ENCODE measurements around the gene OLFML1.

DNA sequence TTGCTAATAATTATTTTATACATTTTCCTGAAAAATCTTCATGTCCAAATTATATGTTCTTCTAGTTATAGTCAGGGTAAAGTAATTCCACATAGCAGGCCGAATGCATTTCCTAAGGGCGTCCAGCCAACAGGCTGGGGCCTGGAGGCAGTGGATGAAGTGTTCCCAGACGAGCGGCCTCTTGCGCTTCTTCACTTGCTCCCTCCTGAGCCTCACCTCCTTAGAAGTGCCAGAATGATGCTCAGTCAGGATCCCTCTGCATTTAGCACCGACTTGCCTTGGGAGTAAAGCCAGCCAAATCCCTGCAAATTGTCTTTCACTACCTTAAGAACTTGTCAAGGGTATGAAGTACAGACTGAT lies 1.5 kb downstream of the OLFML1 start:
- TF ChIP-seq, protein P1, sequence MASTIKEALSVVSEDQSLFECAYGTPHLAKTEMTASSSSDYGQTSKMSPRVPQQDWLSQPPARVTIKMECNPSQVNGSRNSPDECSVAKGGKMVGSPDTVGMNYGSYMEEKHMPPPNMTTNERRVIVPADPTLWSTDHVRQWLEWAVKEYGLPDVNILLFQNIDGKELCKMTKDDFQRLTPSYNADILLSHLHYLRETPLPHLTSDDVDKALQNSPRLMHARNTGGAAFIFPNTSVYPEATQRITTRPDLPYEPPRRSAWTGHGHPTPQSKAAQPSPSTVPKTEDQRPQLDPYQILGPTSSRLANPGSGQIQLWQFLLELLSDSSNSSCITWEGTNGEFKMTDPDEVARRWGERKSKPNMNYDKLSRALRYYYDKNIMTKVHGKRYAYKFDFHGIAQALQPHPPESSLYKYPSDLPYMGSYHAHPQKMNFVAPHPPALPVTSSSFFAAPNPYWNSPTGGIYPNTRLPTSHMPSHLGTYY (CRISPR knock-in tag; IDR thresholded peaks at IDR 0.05), result no peak
- TF ChIP-seq, protein P2, sequence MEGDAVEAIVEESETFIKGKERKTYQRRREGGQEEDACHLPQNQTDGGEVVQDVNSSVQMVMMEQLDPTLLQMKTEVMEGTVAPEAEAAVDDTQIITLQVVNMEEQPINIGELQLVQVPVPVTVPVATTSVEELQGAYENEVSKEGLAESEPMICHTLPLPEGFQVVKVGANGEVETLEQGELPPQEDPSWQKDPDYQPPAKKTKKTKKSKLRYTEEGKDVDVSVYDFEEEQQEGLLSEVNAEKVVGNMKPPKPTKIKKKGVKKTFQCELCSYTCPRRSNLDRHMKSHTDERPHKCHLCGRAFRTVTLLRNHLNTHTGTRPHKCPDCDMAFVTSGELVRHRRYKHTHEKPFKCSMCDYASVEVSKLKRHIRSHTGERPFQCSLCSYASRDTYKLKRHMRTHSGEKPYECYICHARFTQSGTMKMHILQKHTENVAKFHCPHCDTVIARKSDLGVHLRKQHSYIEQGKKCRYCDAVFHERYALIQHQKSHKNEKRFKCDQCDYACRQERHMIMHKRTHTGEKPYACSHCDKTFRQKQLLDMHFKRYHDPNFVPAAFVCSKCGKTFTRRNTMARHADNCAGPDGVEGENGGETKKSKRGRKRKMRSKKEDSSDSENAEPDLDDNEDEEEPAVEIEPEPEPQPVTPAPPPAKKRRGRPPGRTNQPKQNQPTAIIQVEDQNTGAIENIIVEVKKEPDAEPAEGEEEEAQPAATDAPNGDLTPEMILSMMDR (IDR thresholded peaks at IDR 0.05), result no peak
- TF ChIP-seq, protein P3, sequence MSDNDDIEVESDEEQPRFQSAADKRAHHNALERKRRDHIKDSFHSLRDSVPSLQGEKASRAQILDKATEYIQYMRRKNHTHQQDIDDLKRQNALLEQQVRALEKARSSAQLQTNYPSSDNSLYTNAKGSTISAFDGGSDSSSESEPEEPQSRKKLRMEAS (CRISPR knock-in tag; IDR thresholded peaks at IDR 0.05), result no peak
- TF ChIP-seq, protein P4, sequence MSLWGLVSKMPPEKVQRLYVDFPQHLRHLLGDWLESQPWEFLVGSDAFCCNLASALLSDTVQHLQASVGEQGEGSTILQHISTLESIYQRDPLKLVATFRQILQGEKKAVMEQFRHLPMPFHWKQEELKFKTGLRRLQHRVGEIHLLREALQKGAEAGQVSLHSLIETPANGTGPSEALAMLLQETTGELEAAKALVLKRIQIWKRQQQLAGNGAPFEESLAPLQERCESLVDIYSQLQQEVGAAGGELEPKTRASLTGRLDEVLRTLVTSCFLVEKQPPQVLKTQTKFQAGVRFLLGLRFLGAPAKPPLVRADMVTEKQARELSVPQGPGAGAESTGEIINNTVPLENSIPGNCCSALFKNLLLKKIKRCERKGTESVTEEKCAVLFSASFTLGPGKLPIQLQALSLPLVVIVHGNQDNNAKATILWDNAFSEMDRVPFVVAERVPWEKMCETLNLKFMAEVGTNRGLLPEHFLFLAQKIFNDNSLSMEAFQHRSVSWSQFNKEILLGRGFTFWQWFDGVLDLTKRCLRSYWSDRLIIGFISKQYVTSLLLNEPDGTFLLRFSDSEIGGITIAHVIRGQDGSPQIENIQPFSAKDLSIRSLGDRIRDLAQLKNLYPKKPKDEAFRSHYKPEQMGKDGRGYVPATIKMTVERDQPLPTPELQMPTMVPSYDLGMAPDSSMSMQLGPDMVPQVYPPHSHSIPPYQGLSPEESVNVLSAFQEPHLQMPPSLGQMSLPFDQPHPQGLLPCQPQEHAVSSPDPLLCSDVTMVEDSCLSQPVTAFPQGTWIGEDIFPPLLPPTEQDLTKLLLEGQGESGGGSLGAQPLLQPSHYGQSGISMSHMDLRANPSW (CRISPR knock-in tag; conservative IDR thresholded peaks at IDR 0.05; ENCODE audit: low read depth), result no peak
- no peak for TF ChIP-seq ETV6 (CRISPR knock-in tag; IDR thresholded peaks at IDR 0.05)
- TF ChIP-seq, protein P5, sequence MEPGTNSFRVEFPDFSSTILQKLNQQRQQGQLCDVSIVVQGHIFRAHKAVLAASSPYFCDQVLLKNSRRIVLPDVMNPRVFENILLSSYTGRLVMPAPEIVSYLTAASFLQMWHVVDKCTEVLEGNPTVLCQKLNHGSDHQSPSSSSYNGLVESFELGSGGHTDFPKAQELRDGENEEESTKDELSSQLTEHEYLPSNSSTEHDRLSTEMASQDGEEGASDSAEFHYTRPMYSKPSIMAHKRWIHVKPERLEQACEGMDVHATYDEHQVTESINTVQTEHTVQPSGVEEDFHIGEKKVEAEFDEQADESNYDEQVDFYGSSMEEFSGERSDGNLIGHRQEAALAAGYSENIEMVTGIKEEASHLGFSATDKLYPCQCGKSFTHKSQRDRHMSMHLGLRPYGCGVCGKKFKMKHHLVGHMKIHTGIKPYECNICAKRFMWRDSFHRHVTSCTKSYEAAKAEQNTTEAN (CRISPR knock-in tag; IDR thresholded peaks at IDR 0.05), result no peak
- TF ChIP-seq ZNF317 (CRISPR knock-in tag; IDR thresholded peaks at IDR 0.05; ENCODE audit: borderline replicate concordance, low read depth), result no peak
